ENCODE results near the gene CARMIL1. TPM values are rescaled to one million over a fixed set of nuclear protein-coding genes. Genes with fewer than 3 reads are reported as not detected.
"Not testable (repeated sequence)": the region's sequence is repeated elsewhere in the genome, so short reads cannot be mapped to it uniquely, and the experiment has no call there.

The CARMIL1 gene
- total RNA-seq, 1 donor from 2014 or later, result 19.6 TPM

- H3K4me3 ChIP-seq, result no peak overlapping the region
- no peak for DNase-seq (ENCODE audit: extremely low spot score in 2 of 2)
- H3K9me3 ChIP-seq, result no peaks in the 10 kb centered on the region
- H3K36me3 ChIP-seq, result no peaks in the 10 kb centered on the region
- intact Hi-C loops (cut with DNase I), result no loop called here
- no peaks in the 10 kb centered on the region for H3K27me3 ChIP-seq
- H3K4me1 ChIP-seq, result no peaks in the 10 kb centered on the region
- no peak for TF ChIP-seq POLR2AphosphoS5 (IDR thresholded peaks at IDR 0.05; ENCODE audit: insufficient read depth in 1 of 2, low read depth in 1 of 2)
- no peak for TF ChIP-seq CTCF (IDR thresholded peaks at IDR 0.05)
- no peak for TF ChIP-seq POLR2A (IDR thresholded peaks at IDR 0.05)
- no peak overlapping the region for H3K27ac ChIP-seq
These were observed 303.9 kb downstream of the CARMIL1 start for GRCh38 chr6:25583099-25583498.

GRCh38 chr6:25583906-25584305 is 304.7 kb downstream of the CARMIL1 start:
- no peak overlapping the region for H3K27ac ChIP-seq
- intact Hi-C loops (cut with DNase I), result no loop called here
- TF ChIP-seq POLR2A (IDR thresholded peaks at IDR 0.05), result no peak
- no peak for TF ChIP-seq CTCF (IDR thresholded peaks at IDR 0.05)
- TF ChIP-seq POLR2AphosphoS5 (IDR thresholded peaks at IDR 0.05; ENCODE audit: insufficient read depth in 1 of 2, low read depth in 1 of 2), result no peak
- no peaks in the 10 kb centered on the region for H3K36me3 ChIP-seq
- no peaks in the 10 kb centered on the region for H3K4me1 ChIP-seq
- H3K27me3 ChIP-seq, result no peaks in the 10 kb centered on the region
- no peak for DNase-seq (ENCODE audit: extremely low spot score in 2 of 2)
- H3K4me3 ChIP-seq, result no peak overlapping the region
- H3K9me3 ChIP-seq, result no peaks in the 10 kb centered on the region

- no peak overlapping the region for H3K4me3 ChIP-seq
- H3K27me3 ChIP-seq, result no peaks in the 10 kb centered on the region
- H3K36me3 ChIP-seq, result no peaks in the 10 kb centered on the region
- no peaks in the 10 kb centered on the region for H3K4me1 ChIP-seq
- no peaks in the 10 kb centered on the region for H3K9me3 ChIP-seq
- intact Hi-C loops (cut with DNase I), result no loop called here
- H3K27ac ChIP-seq, result no peak overlapping the region
- DNase-seq (ENCODE audit: extremely low spot score in 2 of 2), result no peak
- TF ChIP-seq POLR2AphosphoS5 (IDR thresholded peaks at IDR 0.05; ENCODE audit: insufficient read depth in 1 of 2, low read depth in 1 of 2) (no peak), CTCF (IDR thresholded peaks at IDR 0.05) (no peak), POLR2A (IDR thresholded peaks at IDR 0.05) (no peak)
These were observed 306.1 kb downstream of the CARMIL1 start for GRCh38 chr6:25585225-25585624.

GRCh38 chr6:25586119-25586518 is 306.9 kb downstream of the CARMIL1 start:
- not testable (repeated sequence) for H3K27me3 ChIP-seq

GRCh38 chr6:25586927-25587326 is 307.8 kb downstream of the CARMIL1 start:
- Histone ChIP-seq H3K9me3 (no peaks in the 10 kb centered on the region), H3K36me3 (no peaks in the 10 kb centered on the region), H3K27ac (no peak overlapping the region), H3K27me3 (no peaks in the 10 kb centered on the region), H3K4me3 (no peak overlapping the region), H3K4me1 (no peaks in the 10 kb centered on the region)
- TF ChIP-seq POLR2A (IDR thresholded peaks at IDR 0.05) (no peak), CTCF (IDR thresholded peaks at IDR 0.05) (no peak), POLR2AphosphoS5 (IDR thresholded peaks at IDR 0.05; ENCODE audit: insufficient read depth in 1 of 2, low read depth in 1 of 2) (no peak)
- intact Hi-C loops (cut with DNase I), result no loop called here
- no peak for DNase-seq (ENCODE audit: extremely low spot score in 2 of 2)

More at GRCh38 chr6:25586119-25586518, 306.9 kb downstream of the CARMIL1 start:
- H3K36me3 ChIP-seq; intact Hi-C loops (cut with DNase I); H3K4me3 ChIP-seq; H3K27ac ChIP-seq; DNase-seq (ENCODE audit: extremely low spot score in 2 of 2); H3K4me1 ChIP-seq; H3K9me3 ChIP-seq: not testable (repeated sequence)

- Histone ChIP-seq H3K27ac (no peak overlapping the region), H3K27me3 (no peaks in the 10 kb centered on the region), H3K4me1 (no peaks in the 10 kb centered on the region), H3K4me3 (no peak overlapping the region), H3K9me3 (no peaks in the 10 kb centered on the region), H3K36me3 (no peaks in the 10 kb centered on the region)
- DNase-seq (ENCODE audit: extremely low spot score in 2 of 2), result no peak
- TF ChIP-seq POLR2A (IDR thresholded peaks at IDR 0.05) (no peak), POLR2AphosphoS5 (IDR thresholded peaks at IDR 0.05; ENCODE audit: insufficient read depth in 1 of 2, low read depth in 1 of 2) (no peak), CTCF (IDR thresholded peaks at IDR 0.05) (no peak)
- intact Hi-C loops (cut with DNase I), result no loop called here
These were observed 311.8 kb downstream of the CARMIL1 start for GRCh38 chr6:25590986-25591385.
